ENCODE data around the gene MYBPC2. TPM values are rescaled to one million over a fixed set of nuclear protein-coding genes. Genes with fewer than 3 reads are reported as not detected.
"Not testable (repeated sequence)": the region's sequence is repeated elsewhere in the genome, so short reads cannot be mapped to it uniquely, and the experiment has no call there.

The MYBPC2 gene
- total RNA-seq, 1 donor from 2014 or later, result 59.5 TPM

- no peak for DNase-seq
Observed at GRCh38 chr19:50459638-50460037, 26.9 kb downstream of the MYBPC2 start.

- DNase-seq, result no peak
Observed at GRCh38 chr19:50460161-50460765, 27.6 kb downstream of the MYBPC2 start.

GRCh38 chr19:50461066-50461875 lies 28.6 kb downstream of the MYBPC2 start:
- DNase-seq, result peak; percentile 75

DNA sequence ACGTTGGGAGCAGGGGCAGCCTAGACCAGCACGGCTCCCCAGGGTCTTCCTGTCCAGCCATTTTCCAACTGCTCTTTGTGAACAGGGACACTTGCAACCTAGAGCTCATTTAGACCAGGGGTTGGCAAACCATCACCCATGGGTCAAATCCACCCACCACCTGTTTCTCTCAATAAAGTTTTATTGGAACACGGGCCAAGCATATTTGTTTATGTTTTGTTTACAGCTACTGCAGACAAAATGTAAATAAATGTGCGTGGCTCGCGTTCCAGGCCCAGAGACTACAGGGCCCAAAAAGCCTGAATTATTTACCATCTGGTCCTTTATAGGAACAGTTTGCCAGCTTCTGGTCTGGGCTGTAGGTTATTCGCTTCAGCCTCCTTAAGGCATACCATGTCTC lies 30.3 kb downstream of the MYBPC2 start:
- DNase-seq, result no peak

DNA sequence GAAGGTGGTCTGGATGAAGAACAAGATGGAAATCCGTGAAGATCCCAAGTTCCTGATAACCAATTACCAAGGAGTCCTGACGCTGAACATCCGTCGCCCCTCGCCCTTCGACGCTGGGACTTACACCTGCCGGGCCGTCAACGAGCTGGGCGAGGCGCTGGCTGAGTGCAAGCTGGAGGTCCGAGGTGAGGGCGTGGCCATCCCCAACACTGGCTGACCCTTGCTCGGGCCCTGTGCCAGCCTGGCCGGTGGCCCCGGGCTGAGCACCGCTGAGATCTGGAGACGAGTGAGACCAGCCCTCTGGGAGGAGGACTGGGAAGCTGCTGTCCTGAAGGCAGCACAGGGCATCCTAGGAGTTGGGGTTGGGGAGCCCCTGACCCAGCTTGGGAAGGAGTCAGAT lies 31.7 kb downstream of the MYBPC2 start:
- DNase-seq, result no peak

DNA sequence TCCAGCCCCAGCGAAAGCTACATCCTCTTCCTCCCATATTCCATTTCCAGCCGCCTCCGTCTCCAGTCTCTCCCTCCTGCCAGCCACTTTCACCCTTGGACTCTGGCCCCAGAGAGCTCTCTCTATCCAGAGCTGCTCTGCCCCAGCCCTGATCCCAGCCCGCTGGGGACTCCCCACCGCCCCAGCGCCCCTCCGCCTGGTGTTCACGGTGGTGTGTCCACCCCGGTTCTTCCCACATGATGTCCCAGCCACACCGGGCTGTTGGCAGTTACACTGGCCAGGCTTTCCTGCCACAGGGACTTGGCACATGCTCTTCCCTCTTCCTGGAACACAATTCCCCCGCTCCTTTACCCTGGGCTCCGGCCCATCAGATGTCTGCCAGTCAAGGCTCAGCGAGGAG lies 32.3 kb downstream of the MYBPC2 start:
- DNase-seq, result no peak

DNA sequence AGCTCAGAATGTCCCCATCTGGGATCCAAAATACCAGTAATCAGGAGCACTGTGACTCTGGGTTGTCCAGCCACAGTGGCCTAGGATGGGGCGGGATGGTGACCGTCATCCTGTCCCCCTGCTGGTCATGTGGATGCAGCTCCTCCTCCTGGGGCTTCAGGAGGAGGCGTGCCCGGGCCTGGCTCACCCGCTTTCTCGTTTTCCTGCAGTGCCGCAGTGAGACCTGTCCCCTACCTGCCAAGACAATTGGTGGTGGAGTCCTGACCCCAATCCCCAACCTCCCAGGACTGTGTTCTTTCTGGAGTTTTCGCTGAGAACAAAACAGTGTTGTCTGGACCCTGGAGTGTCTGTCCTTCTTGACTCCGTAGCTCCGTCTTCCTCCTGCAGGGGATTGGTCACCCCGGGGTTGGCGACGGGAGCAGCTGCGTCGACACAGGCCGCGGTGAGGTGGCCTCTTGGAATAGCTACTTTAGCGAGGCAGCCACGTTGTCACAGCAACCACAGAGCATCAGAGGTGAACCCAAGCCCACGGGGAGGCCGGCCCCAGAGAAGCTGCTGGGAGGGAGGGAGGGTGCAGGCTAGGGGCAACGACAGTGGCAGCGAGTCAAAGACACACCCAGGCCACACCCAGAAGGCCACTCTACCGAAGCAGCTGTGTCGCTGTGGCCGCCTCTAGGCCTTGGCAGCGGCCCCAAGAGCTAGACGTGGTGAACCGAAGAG lies 33.5 kb downstream of the MYBPC2 start:
- peak; percentile 96 for DNase-seq

DNA sequence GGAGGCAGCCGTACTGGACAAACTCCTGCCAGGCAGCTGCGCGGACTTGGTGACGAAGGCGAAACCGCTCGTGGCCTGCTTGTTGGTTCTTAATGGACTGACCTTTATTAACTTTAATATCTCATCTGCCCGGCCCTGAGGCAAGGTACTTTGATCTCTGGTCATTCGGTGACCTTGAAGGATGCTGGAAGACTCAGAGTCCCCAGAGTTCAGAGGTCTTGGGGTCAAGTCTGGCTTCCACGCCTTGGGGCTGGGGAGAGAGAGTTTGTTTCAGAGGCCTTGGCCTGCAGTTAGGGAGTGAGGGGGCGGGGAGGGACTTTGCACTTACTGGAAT lies 34.0 kb downstream of the MYBPC2 start:
- no peak for DNase-seq

DNA sequence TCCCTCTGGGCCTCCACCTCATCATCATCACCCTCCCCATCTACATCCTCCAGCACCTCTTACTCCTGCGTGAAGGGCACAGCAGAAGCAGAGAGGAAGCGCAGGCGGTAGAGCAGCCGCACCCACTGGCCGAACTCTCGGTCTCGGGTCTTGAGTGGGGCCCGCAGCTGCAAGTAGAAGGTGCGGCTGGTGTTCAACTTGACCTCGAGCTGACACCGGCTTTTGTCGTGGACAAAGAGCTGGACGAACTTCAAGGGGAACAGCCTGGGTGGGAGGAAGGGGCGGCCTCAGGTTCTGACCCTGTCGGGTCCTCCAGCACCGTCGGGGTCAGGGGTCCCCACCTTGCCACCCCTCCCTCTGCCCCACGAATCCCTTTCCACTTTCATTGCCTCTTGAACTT lies 34.9 kb downstream of the MYBPC2 start:
- no peak for DNase-seq

DNA sequence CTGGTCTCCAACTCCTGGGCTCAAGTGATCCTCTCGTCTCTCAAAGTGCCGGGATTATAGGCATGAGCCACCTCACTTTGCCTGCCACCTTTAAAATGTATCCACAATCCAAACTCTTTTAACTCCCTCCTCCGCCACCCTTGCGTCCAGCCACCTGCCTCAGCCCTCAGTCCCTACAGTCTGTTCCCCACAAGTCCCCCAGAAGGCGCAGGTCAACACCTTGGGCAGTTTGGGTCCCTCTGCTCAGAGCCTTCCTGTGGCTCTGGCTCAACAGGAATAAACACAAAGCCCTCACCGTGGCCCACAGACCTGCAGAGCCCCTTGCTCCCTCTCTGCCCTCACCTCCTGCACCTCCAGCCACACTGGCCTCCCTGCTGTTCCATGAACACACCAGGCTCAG lies 36.1 kb downstream of the MYBPC2 start:
- no peak for DNase-seq

- not testable (repeated sequence) for DNase-seq
Observed at GRCh38 chr19:50473336-50473735, 40.6 kb downstream of the MYBPC2 start.

DNA sequence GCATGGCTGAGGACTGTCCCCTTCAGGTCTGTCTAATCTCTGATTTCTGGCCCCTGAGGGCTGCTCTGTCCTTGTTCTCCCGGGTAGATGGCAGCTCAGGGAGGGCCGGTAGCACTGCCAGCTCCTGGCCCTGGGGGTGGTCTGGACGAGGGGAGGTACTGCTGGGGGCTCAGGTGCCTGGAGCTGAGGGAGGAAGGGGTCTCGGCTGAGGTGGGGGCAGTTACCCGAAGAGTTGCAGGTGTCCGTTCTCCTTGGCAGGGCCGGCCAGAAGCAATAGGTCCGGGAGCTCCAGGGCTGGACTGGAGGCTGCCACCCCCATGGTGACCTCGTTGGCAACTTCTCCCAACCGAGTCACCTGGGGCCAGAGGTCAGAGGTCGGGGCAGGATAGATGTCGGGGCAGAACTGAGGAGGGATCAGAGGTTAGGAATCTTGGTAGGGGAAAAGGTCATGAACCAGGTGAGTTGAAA lies 42.4 kb downstream of the MYBPC2 start:
- DNase-seq, result no peak

DNA sequence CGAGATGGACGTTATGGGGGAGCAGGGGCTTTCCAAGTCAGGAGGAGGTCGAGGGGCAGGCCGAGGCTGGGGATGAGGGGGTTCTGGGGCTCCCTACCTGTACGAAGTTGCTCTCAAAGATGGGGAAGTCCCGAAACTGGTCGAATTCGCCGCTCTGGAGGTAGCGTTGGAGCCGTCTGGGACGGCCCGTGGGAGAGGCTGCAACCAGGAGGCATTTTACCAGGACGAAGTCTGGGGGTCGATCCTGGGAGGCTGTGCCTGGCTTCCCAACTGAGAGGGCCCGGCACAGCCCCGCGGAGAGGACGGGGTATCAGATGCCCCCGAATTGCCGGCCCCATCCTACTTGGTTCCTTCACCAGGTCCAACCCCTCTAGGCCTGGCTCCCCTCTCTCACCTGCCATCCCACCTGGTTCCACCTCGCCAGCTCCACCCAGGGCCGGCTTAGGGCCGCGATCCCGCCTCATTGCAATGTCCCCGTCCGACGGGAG lies 43.1 kb downstream of the MYBPC2 start:
- no peak for DNase-seq

DNA sequence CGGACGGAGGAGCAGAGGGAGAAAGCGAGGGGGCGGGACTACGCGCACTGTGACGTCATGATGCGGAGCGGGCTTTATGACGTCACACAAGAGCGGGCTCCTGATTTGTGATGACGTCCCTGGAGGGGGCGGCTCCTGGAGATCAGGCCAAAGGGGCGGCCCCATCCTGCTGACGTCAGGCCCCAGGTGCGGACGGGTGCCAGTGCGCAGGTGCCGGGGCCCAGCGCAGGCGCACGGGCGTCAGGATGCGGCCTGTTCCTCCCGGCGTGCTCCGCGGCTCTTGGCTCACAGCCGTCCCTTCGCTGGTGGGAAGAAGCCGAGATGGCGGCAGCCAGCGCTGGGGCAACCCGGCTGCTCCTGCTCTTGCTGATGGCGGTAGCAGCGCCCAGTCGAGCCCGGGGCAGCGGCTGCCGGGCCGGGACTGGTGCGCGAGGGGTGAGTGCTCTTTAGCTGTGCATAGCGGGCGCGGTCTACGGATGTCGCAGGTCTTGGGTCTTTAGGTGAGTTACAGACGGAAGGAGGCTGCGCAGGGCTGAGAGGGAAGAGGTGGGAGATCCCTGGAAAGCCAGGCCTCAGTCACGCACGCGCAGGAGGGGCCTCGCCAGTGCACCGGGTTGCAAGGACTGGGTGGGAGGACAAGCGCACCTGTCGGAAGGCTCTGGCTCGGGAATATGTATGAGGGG lies 43.7 kb downstream of the MYBPC2 start, which contains the start of the genes EMC10 and GARIN5A:
Gene EMC10 (plus strand): TSS at position 284 of the 683 bp plus-strand sequence. CDS start 38 bp downstream, at position 322.
Gene GARIN5A (minus strand): TSS at position 625 of the 683 bp plus-strand sequence. CDS start 460 bp downstream, at position 165.
- peak; percentile 98 for DNase-seq

DNA sequence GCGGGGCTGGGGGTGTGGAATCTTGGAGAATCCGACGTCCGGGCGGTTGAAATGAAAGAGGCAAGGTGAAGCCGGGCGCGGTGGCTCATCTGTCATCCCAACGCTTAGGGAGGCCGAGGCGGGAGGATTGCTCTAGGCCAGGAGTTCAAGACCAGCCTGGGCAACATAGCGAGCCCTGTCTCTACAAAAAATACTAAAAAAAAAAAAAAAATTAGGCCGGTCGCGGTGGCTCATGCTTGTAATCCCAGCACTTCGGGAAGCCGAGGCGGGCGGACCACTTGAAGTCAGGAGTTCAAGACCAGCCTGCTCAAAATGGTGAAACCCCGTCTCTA lies 44.2 kb downstream of the MYBPC2 start:
- no peak for DNase-seq

GRCh38 chr19:50477751-50478515 lies 45.2 kb downstream of the MYBPC2 start:
- no peak for DNase-seq

GRCh38 chr19:50478901-50479715 lies 46.4 kb downstream of the MYBPC2 start:
- no peak for DNase-seq

DNA sequence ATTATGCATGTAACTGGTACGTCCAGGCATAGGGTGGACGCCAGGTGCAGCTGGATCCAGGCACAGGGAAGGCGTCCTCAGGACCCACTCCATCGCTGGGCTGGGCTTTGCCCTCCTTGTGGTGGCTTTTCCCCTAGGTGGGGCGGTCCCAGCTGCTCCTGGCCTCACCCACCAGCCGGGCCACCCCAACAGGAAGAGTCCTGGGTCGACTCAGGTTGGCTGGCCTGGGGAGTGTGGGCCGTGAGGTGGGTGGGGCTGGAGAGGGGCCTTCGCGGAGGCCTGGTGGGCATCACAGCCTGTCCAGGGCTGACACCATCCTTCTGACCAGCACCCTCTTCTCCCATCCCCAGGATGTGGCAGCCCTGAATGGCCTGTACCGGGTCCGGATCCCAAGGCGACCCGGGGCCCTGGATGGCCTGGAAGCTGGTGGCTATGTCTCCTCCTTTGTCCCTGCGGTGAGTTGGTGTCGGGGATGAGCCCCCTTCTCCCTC lies 47.1 kb downstream of the MYBPC2 start:
- no peak for DNase-seq

- no peak for DNase-seq
Observed at GRCh38 chr19:50480281-50481111, 47.8 kb downstream of the MYBPC2 start.

Measured in tongue (tissue), 2 donors.